ELF-1 (cell line): ENCODE results near the gene GPRIN1.

Experiments
- DNase-seq: peaks from one replicate; pipeline ENCODE4 v3.0.0-alpha.2; 2016; ENCODE audit warnings: low read depth, low spot score

Gene GPRIN1

GRCh38 chr5:176643491-176644219, 33.7 kb upstream of the GPRIN1 start:
- DNase-seq, result no peak

GRCh38 chr5:176642675-176643490, 32.9 kb upstream of the GPRIN1 start:
- DNase-seq, result no peak

DNA sequence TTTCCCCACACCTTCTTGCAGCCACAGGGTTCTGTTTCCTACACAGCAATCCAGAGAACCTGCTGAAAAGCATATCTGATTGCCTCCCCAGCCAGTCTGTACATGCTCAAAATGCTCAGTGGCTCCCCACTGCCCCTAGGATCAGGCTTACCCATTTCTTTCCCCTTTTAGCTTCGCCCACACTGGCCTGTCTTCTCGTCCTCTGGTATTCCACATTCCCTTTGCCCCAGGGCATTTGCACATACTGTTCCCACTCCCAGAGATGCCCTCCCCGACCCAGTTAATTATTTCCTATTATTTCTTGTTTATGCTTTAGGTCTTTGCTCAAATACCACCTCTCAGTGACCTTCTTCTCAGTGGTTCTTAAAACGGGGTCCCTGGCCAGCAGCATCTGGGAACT, 30.7 kb upstream of the GPRIN1 start:
- no peak for DNase-seq

GRCh38 chr5:176639981-176640380, 30.0 kb upstream of the GPRIN1 start:
- no peak for DNase-seq

- no peak for DNase-seq
Measured at GRCh38 chr5:176639208-176639607, 29.3 kb upstream of the GPRIN1 start.

DNA sequence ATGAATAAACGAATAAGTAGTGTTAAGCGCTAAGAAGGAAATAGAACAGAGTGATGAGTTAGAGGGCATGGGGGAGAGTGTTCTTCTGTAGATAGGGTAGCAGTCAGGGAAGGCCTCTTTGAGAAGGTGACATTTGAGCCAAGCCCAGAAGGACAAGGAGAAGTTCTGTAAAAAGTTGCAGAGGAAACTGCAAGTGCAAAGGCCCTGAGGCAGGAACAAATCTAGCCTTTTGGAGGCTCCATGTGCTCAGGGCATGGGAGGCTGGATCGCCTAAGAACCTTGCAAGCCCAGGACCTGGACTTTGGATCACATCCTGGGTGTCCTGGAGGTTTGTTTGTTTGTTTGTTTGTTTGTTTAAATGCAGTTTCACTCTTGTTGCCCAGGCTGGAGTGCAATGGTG, 28.5 kb upstream of the GPRIN1 start:
- DNase-seq, result no peak

DNA sequence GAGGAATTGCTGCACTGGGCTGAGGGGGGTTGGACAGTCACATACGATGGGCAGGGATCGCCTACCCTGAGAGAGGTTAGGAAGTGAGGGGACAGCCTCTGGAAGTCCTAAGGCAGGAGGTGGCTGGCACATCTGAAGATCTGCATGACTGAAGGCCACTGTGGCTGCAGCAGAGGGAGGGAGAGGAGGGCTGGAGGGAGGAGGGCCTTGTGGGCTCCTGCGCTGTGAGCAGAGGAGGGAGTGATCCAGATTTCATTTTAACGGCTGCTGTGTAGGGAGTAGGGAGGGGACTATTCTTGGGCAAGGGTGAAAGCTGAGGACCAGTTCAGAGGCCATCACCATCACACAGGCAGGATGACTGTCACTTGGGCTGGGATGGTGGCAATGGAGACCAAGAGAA, 27.6 kb upstream of the GPRIN1 start:
- DNase-seq, result no peak

DNA sequence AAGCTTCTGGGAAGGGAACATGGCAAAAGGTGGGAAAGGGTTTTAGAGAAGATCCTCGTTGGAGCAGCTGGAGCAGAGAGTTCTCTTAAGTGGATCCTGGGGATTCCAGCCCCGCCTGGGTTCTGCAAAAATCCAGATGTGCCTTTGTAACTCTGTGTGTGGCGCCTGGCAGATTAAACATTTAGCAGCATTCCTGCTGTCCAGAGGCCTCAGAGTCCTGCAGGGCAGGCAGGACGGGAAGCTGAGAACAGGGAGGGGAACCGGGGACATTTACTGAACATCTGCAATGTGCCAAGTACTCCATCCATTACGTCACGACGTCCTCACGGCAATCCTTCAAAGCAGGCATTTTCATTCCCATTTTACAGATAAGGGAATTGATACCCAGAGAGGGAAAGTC, 26.5 kb upstream of the GPRIN1 start:
- DNase-seq, result no peak

DNA sequence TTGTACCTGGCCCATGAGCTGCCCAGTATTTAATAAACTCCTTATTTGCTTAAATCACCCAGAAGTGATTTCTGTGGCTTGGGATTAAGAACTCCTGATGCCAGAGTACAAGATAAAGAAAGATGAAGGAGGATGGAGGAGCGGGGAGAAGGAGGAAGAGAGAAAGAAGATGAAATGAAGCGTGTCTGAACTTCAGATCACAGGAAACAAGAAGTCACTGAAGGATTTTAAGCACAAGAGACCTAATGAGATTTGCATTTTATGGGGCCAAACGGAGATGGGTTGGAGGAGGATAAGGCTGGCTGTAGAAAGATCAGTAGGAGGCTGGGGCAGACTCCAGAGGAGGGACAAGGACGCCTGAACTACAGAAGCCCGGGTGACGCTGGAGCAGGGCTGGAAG, 23.6 kb upstream of the GPRIN1 start:
- no peak for DNase-seq

GRCh38 chr5:176632745-176633144, 22.8 kb upstream of the GPRIN1 start:
- no peak for DNase-seq

DNA sequence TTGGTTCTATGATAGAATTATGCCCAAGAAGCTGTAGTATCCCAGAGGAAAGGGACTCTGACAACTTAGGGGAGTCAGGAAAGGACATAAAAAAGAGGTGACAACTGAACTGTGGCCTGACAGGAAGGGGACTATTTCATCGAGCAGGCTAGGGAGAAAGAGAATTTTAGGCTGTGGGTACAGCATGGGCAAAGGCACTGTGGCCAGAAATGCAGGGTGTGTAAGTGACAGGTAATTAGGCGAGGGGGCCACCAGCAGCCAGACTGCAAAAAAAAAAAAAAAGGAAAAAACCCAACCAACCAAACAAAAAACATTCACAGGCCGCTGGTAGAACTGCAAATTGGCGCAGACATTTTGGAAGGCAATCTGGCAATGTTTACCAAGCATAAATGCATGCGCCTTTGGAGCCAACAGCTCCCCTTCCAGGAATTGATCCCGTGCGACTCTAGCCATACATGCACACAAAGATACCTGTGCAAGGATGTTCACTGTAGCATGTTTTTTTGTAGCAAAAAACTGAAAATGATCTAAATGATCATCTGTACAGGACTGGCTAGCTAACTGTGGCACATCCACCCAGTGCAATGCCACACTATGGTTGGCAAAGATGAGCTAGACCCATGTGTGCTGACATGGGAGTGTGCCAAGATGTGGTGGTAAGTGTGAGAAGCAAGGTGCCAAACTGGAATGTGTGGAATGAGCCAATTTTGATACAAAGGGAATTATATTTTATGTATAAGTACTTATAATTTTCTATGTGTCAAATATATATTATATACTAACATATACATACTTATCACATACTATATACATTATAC, 21.6 kb upstream of the GPRIN1 start:
- DNase-seq, result no peak

DNA sequence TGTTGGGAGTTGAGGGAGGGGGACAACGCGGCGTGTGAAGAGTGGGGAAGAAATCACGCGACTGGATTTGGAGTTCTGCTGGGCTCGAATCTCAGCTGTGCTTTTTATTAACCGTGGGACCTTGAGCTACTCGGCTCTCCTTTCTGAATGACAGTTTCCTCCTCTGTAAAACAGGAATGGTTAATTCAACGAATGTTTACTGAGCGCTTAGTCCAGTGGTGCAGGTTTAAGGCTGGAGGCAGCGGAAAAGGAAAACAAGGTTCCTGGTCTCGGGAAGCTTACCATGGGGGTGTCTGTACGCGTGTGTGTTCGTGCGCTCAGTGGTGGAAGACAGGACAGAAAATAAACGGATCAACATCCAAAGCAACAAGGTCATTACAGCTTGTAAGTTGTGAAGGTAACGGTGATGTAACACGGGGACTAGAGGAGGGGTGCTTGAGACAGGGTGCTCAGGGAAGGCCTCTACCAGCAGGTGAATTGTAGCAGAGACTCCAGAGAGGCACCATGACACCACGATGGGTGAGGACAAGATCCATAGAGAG, 20.8 kb upstream of the GPRIN1 start:
- DNase-seq, result no peak

DNA sequence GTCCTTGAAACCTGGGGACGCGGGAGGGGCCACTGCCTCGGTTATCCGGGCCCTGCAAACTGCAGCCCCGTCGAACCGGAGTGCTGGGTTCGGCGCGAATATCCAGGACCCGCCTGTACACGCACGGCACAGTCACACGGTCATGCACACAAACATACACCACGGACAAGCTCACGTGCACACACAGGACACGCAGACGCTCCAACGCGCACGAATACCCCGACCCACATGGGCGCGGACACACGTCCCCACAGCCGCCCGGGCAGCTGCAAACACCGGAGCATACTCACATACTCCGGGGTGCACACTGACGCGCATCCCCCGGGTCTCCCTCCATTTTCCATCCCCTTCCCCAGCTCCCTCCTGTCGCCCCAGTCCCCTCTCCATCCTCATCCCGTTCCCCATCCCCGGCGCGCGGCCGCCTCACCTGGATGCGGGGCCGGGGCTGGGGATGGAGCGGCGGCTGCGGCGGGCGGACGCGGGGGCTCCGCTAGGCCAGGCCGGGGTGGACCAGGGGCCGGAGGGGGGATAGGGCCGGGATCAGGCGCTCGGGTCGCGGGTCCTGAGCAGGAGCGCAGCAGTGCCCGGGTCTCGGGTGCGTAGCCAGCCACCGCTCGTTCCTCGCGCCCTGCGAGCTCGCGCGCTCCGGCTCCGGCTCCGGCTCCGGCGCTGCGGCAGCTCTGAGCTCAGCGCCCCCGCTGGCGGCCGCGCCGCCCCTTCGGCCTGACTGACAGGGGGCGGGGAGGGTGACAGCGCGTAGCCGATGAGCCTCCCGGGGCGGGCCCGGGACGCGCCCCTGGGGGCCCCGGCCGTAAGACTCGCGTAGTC, 20.1 kb upstream of the GPRIN1 start, which contains the start of the genes EIF4E1B and SNCB:
Gene EIF4E1B, plus strand, starts transcription at position 823 of the 828 bp plus-strand sequence. CDS start 12,113 bp downstream, outside the sequence.
Gene SNCB, minus strand, starts transcription at position 682 of the 828 bp plus-strand sequence. CDS start 880 bp downstream, outside the sequence.
- DNase-seq, result peak; percentile 59

DNA sequence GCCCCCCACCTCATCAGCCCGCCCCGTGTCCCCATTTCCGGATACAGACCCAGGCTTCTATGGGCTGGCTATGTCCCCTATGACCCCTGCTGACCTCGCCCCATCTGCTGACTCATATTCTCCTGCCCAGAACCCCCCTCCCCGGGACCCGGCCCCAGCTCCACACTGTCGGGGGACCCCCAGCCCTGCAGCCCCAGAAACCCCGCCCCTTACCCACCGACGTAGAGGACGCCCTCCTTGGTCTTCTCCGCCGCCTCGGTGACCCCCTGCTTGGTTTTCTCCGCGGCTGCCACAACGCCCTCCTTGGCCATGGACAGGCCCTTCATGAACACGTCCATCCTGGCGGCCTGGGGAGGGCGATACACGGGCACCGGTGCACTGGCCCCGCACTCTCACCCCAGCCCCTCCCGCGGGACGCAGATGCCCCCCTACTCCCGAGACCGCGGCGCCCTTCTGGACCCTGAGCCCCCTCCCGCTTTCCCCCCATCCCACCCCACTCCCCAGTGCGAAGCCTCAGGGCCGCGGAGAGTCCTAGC, 19.4 kb upstream of the GPRIN1 start:
- DNase-seq, result no peak

DNA sequence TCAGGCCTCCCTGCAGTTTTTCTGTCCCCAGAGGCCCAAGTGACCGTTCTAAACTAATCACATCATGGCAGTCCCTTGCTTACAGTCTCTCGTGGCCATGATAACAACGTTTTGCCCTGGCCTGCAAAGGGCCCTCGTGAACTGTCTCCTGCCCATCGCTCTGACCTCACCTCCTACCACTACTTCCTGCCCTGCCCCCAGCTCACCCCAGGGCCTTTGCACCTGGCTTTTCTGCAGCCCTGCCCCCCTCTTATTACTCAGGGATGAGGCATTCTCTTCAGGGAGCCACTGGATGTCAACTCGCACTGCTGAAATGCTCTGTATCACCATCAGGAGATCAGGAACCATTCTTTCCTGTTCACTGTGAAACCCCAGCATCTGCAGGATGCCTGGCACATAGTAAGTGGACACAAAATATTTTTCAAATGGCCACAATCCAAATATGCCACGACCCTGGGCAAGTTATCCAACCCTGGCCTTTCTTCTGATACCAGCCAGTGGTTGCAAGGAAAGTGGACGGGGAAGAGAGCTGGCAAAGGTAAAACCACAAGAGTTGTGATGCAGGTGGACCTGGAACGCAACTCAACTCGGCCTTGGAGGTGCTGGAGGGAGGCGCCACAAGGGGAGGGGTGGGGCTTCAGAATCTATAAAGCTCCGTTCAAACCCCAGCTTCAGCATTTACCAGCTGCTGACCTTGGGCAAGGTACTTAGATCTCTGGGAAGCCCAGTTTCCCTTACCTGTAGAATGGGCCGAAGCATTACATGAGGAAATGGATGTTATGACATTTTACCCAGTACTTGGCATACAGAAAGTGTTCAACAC, 18.7 kb upstream of the GPRIN1 start:
- DNase-seq, result no peak

DNA sequence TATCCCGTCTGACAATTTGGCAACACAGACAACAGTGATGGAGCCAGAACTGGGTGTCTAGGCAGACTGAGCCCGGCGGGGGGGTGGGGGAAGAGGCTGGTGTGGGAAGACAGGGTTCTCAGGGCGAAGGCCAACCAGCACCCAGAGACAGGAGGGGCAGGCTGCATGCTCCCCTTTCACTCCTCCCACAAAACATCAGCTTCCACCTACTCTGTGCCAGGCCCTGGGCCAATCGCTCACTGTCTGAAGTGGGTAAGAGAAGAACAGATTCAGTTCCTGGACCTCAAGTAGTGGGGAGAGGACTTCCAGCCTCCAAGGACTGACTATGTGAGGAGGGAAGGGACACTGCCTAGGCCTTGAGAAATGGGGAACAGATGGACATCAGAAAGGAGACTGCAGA, 17.6 kb upstream of the GPRIN1 start:
- no peak for DNase-seq

DNA sequence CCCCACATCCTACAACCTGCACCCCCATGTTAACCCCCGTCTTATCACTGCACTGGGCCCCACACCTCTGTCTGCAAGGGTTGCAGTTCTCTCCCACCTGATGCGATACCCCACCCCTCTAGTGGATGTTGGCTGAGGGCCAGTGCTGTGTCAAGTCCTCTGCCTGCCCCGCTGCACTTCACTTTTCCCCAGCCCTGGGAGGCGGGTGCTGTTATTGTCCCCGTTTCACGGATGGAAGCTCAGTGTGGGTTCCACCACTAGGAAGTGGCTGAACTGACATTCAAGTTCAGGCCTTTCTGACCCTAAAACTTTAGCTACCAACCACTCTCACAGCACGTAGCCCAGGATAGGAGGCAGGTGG, 16.9 kb upstream of the GPRIN1 start:
- DNase-seq, result no peak

GRCh38 chr5:176625966-176626875, 16.3 kb upstream of the GPRIN1 start:
- DNase-seq, result no peak

GRCh38 chr5:176625512-176625911, 15.6 kb upstream of the GPRIN1 start:
- DNase-seq, result no peak
